Measurements from ENCODE around the gene VN1R2. TPM values are rescaled to one million over a fixed set of nuclear protein-coding genes. Genes with fewer than 3 reads are reported as not detected.
"Not testable (repeated sequence)": the region's sequence is repeated elsewhere in the genome, so short reads cannot be mapped to it uniquely, and the experiment has no call there.

VN1R2 gene, protein sequence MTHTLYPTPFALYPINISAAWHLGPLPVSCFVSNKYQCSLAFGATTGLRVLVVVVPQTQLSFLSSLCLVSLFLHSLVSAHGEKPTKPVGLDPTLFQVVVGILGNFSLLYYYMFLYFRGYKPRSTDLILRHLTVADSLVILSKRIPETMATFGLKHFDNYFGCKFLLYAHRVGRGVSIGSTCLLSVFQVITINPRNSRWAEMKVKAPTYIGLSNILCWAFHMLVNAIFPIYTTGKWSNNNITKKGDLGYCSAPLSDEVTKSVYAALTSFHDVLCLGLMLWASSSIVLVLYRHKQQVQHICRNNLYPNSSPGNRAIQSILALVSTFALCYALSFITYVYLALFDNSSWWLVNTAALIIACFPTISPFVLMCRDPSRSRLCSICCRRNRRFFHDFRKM
- total RNA-seq = not detected

DNA sequence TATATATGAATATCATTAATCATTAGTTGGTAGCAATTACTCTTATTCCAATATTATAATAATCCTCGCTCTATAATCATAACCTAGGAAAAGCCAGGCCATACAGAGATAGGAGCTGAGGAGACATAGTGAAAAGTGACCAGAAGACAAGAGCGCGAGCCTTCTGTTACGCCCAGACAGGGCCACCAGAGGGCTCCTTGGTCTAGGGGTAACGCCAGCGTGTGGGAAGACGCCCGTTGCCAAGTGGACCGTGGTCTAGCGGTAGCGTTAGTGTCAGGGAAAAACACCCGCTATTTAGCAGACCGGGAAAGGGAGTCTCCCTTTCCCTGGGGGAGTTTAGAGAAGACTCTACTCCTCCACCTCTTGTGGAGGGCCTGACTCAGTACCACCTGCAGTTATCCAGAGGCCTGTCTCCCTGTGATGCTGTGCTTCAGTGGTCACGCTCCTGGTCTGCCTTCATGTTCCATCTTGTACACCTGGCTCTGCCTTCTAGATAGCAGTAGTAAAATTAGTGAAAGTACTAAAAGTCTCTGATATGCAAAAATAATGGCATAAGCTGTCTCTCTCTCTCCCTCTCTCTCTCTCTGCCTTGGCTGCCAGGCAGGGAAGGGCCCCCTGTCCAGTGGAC lies at the start of gene VN1R2:
TSS of gene VN1R2 (plus strand) at position 578 of the 628 bp plus-strand sequence. CDS start 84 bp downstream, outside the sequence.
- POLR2A ChIA-PET, CTCF ChIA-PET: not testable (repeated sequence)

DNA sequence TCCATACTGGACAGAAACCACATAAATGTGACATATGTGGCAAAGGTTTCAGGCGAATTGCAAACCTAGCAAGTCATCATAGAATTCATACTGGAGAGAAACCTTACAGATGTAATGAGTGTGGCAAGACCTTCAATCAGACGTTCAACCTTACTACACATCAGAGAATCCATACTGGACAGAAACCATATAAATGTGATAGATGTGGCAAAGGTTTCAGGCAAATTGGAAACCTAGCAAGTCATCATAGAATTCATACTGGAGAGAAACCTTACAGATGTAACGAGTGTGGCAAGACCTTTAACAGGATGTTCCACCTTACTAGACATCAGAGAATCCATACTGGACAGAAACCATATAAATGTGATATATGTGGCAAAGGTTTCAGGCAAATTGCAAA lies 46.5 kb upstream of the VN1R2 start:
- CTCF ChIA-PET, POLR2A ChIA-PET: not testable (repeated sequence)

DNA sequence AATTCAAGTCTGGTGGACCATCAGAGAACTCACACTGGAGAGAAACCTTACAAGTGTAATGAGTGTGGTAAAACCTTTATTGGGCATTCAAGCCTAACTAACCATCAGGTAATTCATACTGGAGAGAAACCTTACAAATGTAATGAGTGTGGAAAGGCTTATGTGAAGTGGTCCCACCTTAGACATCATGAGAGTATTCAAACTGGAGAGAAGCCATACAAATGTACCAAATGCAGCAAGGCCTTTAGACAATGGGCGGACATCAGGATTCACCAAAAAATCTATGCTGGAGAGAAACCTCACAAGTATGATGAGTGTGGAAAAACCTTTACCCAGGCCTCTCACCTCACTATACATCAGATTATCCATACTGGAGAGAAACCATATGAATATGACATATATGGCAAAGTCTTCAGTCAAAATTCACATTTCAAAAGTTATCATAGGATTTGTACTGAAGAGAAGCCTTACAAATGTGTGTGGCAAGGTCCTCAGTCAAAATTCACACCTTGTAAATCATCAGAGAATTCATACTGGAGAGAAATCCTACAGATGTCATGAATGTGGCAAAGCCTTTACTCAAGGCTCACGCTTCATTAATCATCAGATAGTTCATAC lies 45.3 kb upstream of the VN1R2 start:
- ChIA-PET POLR2A (no interaction called here), CTCF (no interaction called here)

DNA sequence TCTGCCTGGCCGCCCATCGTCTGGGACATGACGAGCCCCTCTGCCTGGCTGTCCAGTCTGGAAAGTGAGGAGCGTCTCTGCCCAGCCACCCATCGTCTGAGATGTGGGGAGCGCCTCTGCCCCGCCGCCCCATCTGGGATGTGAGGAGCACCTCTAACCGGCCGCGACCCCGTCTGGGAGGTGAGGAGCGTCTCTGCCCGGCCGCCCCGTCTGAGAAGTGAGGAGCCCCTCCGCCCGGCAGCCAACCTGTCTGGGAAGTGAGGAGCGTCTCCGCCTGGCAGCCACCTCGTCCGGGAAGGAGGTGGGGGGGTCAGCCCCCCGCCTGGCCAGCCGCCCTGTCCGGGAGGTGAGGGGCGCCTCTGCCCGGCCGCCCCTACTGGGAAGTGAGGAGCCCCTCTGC lies 35.4 kb upstream of the VN1R2 start:
- CTCF ChIA-PET, POLR2A ChIA-PET: not testable (repeated sequence)

DNA sequence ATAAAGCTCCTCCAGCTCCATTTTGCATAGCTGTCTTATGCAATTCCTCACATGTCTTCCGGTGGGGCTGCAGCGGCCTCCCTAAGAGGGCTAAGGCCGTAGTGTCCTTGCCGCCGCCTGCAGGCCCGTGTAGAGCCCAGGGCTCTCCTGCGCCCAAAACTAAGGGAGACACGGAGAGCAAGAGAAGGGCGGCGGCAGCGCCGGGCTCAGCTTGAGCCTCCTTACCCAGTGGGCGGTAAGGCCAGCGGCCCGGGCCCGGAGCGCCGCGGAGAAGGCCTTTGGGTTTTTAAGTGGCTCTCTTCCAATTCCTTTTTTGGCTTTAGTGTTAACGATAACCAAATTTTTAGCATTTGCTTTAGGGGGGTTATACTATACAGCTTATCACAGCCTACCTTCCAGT lies 33.5 kb upstream of the VN1R2 start:
- POLR2A ChIA-PET = no interaction called here

DNA sequence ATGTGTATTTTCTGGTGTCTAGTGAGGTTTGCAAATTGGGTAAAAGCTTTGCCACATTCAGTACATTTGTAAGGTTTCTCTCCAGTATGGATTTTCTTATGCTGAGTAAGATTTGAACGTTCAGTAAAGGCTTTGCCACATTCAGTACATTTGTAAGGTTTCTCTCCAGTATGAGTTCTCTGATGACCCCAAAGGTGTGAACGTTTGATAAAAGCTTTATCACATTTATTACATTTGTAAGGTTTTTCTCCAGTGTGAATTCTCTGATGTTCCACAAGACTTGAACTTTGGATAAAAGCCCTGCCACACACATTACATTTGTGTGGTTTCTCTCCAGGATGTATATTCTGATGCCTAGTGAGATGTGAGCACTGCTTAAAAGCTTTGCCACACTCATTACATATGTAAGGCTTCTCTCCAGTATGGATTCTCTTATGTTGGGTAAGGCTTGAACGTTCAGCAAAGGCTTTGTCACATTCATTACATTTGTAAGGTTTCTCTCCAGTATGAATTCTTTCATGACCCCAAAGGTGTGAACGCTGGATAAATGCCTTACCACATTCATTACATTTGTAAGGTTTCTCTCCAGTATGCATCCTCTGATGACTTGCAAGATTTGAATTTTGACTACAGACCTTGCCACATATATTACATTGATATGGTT lies 20.8 kb upstream of the VN1R2 start:
- CTCF ChIA-PET = no interaction called here
- POLR2A ChIA-PET = no interaction called here

More for the DNA sequence above, 33.5 kb upstream of the VN1R2 start:
- CTCF ChIA-PET = no interaction called here

DNA sequence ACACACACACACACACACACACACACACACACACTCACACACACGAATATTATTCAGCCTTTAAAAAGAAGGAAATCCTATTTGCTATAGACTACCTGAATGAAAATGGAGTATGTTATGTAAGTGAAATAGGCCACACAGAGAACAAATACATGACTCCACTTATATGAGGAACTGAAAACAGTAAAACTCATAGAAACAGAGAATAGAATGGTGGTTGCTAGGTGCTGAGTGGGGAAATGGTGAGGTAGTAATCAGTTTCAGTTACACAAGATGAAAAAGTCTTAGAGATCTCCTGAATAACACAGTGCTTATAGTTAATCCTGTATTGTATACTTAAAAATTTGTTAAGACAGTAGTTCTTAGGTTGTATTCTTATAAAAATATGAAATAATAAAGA lies 11.6 kb upstream of the VN1R2 start:
- ChIA-PET POLR2A (no interaction called here), CTCF (no interaction called here)

DNA sequence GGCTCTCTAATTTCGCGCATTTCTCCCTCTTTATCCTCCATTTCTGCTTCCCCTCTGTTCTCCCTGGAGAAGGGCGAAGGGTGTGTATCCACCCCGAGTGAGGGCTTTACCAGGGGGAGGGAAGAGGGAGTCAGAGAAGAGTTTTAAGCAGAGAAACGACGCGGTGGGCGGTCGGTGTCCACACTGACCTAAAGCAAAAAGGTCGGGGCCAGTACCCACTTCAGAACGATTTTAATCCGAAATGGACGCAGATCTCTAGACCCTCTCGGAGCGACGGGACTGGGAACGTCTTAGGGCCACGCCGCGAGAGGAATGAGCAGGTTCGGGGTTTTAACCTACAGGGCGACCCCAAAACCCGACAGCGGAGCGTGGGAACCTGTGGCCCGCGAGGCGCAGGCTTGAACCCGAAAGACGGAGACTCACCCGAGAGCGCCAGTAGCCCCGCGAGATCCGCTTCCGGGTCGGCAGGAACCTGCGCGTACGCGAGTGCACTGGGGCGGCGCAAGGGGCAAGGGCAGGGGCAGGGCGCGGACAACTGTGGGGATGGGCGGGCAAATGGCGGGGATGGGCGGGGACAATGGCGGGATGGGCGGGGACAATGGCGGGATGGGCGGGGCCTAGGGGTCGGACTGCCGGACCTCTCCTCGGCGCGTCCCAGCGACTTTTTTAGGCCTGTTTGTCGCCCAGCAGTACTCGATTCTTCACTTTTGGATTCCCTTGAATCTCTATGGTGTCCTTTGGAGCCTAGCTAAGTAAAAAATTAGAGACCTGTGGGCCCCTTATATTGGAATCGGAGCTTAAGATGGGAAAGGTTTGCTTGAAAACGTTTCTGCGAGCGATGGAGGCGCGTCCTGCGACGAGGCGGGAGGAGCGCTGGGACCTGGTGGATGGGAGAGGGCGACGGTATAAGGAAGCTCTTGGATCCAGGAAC lies 3.4 kb upstream of the VN1R2 start, which contains the start of gene ZNF677:
TSS of gene ZNF677 (minus strand) at position 463 of the 931 bp plus-strand sequence. CDS start 3,323 bp downstream, outside the sequence.
- POLR2A ChIA-PET = no interaction called here
- CTCF ChIA-PET = interaction anchor here (0.6 kb wide), 1 partner anchor 956 kb away, joined by 4 read pairs; no protein-coding TSS in a partner anchor

DNA sequence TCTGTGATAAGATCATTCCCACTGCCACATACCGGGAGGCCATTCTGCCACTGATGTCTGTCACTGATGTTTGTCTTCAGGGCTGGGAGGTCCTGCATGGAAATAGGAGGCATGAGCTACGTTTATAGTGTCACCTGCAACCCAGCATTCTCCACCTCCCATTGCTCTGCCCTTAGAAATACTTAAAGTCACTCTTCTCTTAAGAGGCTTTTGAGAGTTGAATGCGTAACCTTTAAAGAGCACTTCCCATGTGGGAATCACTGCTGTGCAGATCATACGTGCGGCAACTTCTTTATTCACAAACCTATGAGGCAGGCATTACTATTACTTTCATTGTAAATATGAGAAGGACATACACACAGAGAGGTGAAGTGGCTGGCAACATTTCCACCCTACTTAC lies 9.5 kb downstream of the VN1R2 start, which contains the start of gene VN1R4:
TSS of gene VN1R4 (minus strand) at position 101 of the 400 bp plus-strand sequence. CDS start at position 43, 58 bp downstream.
- POLR2A ChIA-PET, CTCF ChIA-PET: not testable (repeated sequence)

DNA sequence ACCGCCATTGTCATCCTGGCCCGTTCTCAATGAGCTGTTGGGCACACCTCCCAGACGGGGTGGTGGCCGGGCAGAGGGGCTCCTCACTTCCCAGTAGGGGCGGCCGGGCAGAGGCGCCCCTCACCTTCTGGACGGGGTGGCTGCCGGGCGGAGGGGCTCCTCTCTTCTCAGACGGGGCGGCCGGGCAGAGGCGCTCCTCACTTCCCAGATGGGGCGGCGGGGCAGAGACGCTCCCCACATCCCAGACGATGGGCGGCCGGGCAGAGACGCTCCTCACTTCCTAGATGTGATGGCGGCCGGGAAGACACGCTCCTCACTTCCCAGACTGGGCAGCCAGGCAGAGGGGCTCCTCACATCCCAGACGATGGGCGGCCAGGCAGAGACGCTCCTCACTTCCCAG lies 11.8 kb downstream of the VN1R2 start:
- POLR2A ChIA-PET, CTCF ChIA-PET: not testable (repeated sequence)

DNA sequence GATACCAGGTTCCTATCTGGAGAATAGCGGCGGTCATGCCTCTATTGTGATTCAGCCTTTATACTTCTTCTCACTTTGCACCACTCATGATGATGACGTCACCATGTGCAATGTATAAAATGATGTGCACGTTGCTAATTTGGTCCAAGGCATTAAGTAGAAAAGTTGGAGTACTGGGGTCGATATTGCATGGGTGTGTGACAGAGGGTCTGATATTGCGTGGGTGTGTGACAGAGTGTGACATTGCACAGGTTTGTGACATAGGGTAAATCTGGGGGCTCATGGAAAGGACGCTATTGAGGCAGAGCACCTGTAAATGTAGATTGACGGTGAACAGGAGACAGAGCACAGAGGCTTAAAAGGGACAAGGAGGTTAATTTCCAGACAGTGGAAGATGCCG lies 14.0 kb downstream of the VN1R2 start:
- CTCF ChIA-PET = no interaction called here
- POLR2A ChIA-PET = no interaction called here

DNA sequence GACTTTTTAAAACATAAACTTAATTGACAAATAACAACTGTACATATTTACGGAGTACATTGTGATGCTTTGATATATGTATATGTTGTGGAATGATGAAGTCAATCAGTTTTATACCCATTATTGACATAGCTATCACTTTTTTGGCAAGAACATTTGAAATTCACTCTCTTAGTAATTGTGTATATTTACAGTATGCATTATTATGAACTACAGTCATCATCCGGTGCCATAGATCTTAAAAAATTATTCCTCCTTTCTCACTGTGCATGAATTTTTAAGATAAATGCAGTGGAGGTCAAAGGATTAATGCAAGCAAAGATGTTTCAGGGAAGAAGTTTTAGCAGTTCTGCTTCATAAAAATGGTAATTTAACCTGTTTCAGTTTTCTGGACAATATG lies 17.4 kb downstream of the VN1R2 start:
- POLR2A ChIA-PET = no interaction called here
- CTCF ChIA-PET = no interaction called here

DNA sequence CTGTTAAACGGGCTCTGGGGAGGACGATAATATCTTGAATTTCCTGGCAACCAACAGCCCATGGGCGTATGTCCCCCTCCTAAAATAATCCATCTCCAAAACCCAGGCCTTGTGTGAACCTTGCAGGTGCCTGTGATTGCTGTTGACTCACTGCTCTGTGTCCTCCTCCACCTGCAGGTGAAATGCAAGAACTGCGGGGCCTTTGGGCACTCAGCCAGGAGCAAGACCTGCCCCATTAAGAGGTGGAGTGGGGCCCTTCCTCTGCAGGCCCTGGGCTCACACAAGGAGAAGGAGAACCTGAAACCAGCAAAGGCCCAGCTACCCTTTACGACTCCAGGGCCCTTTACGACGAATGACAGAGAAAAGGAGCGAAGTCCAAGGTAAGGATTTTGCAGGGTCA lies 23.9 kb downstream of the VN1R2 start:
- CTCF ChIA-PET, POLR2A ChIA-PET: not testable (repeated sequence)

DNA sequence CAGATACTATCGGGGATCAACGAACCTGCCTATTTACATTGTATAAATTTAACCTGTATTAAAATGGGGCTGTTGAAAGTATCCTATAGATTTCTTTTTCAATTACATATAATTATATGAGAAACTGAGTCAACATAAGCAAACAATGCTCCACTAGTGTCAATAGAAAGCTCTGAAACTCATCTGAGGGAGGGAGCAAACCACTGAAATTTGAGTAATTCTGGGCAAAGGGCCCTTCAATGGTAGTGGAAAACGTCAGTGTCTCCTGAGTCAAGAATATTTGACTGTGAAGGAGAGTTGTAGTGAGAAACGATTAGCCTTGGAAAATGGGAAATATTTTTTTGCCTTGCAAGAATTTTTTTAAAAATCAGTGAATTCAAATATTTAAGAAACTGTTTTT lies 27.0 kb downstream of the VN1R2 start:
- ChIA-PET POLR2A (no interaction called here), CTCF (no interaction called here)

DNA sequence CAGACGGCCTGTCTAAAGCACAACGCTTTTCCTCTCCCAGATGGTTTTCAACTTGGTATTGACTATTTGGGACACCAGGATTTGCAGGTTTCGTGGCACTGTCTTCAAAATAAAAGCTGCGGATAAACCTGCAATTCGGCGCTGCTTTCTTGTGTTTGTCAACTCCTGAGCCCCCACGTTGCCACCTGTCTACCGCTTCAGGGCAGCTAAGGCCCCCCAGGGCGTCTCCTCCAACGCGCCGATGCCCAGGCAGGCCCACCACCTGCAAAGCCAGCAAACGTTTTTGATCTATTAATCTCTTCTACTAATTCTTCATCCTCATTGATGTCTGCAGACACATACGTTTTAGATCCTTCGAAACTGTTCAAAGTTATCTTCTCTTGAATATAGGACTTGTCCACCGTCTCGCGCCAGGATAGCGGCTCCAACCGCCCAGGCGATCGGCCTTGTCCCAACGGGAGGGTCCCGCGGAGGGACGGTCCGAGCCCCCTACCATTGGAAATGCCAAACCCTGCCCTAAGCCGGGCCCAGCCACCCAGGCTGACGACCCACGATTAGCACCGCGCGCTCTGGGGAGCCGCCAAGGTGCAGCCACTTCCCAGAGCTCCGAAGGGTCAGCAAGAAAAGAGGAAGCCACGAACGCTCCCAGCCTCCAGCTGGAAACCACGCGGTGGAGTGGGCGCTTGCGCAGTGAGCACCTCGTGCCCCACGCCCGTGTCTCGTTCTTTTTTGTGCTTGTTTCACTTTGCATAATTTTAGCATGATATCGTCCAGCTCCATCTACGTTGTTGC lies 32.9 kb downstream of the VN1R2 start:
- ChIA-PET CTCF (no interaction called here), POLR2A (no interaction called here)

DNA sequence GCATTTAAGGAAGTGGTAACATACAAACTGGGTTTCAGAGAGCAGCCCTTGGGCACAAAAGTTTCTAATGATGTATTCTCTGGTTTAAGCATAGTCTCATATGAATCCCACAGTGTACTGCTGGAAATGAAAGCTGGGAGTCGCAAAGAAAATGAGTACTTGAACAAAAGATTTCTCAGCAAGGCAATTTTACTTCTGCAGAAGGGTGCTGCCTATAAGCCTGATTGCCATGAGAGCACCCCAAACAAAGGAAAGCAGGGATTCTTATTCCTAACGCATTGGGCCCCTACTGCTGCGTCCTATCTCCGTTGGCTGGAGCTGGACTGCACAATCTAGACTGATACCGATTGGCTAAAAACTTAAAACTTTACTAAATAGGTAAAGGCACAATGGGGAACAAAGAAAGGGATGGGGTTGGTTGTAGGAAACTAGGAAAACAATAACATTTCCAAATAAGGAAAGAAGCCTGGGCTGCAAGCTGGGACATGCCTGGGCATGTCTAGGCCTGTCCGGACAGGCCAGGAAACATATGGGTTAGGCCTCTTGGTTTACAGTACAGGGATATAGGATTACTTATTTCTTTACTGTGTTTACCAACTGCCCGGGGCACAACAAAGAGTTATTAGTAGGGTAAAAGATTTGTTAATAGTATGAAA lies 36.8 kb downstream of the VN1R2 start:
- ChIA-PET CTCF (no interaction called here), POLR2A (no interaction called here)

DNA sequence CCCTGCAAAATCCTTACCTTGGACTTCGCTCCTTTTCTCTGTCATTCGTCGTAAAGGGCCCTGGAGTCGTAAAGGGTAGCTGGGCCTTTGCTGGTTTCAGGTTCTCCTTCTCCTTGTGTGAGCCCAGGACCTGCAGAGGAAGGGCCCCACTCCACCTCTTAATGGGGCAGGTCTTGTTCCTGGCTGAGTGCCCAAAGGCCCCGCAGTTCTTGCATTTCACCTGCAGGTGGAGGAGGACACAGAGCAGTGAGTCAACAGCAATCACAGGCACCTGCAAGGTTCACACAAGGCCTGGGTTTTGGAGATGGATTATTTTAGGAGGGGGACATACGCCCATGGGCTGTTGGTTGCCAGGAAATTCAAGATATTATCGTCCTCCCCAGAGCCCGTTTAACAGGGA lies 43.2 kb downstream of the VN1R2 start:
- CTCF ChIA-PET, POLR2A ChIA-PET: not testable (repeated sequence)

DNA sequence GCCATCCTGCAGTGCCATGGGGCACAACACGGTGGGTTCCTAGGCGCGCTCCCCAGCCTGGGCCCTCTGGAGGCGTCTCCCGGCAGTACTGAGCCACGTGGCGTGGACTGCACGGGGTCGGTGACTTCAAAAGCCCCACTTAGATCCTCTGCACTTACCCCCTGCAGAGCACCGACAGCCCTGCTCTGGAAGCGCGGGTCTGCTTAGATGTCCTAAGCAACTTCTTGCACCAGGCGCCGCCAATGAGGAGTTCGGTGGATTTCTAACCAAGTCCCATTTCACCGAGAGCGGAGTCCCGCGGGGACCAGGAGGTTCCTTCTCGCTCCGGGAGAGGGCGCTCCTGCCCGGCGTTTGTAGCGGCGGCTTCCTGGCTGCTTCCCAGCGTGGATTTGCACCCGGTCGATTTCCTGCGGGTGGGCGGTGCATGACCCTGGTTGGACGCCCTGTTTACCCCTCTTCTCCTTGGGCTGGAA lies 50.3 kb downstream of the VN1R2 start:
- POLR2A ChIA-PET = no interaction called here
- CTCF ChIA-PET = no interaction called here

All from activated CD8-positive, alpha-beta memory T cell treated with anti-CD3 and anti-CD28 coated beads for 36 hours (primary cell).